DND-41 (cell line): Measurements from ENCODE around the gene SETBP1.

ENCODE experiments used
- CTCF ChIP-seq: IDR thresholded peaks from 2 replicates; pipeline ENCODE4 v1.5.1; 2012; ENCODE audit warnings: borderline replicate concordance, low read length, moderate library complexity, mild to moderate bottlenecking; ENCODE audit not compliant: poor library complexity, severe bottlenecking; ENCODE audit errors: extremely low read depth
- EZH2 ChIP-seq: IDR thresholded peaks from 3 replicates; pipeline ENCODE4 v1.6.1; 2012; ENCODE audit warnings: borderline replicate concordance, low read depth, mild to moderate bottlenecking, moderate library complexity, low read length, inconsistent platforms; ENCODE audit not compliant: severe bottlenecking

DNA sequence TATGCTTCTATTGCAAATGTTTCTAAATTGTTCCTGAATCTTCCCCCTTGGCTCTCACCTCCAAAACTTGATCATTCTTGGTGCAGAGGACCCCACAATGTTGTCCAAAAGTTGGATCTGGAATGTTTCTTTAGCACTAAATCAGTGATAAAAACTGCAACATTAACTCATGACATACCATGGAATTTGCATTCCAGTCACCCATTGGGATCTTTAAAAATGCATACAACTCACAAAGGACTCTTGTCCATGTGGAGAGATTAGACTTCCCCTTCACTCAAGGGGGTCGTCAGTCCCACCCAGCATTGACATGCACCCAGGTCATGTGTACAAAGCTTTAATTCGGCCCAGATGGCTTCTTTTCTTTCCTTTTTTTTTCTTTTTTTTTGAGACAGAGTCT lies 169.3 kb downstream of the SETBP1 start:
- TF ChIP-seq CTCF = no peak
- TF ChIP-seq EZH2 = no peak
